SK-N-SH treated with all-trans-retinoic acid at 6 μM for 48 hours (cell line): ENCODE data around the gene OSBPL5.

ENCODE experiments used
- BACH2 ChIP-seq: fragments of 250-450 bp; sonication (Bioruptor Pico); IDR thresholded peaks from 2 replicates; pipeline ENCODE4 v1.9.0; 2021; ENCODE audit warnings: mild to moderate bottlenecking, borderline replicate concordance
- RARB ChIP-seq: fragments of 250-450 bp; sonication (Bioruptor Pico); IDR thresholded peaks from 2 replicates; pipeline ENCODE4 v1.8.0; 2021; ENCODE audit warnings: mild to moderate bottlenecking, moderate library complexity
- TCF4 ChIP-seq: fragments of 250-450 bp; sonication (Bioruptor Pico); IDR thresholded peaks from 2 replicates; pipeline ENCODE4 v1.8.0; 2021; ENCODE audit warnings: mild to moderate bottlenecking, moderate library complexity, borderline replicate concordance
- TOX ChIP-seq: fragments of 250-450 bp; sonication (Bioruptor Pico); IDR thresholded peaks from 2 replicates; pipeline ENCODE4 v1.8.0; 2021; ENCODE audit warnings: mild to moderate bottlenecking, moderate library complexity, borderline replicate concordance
- ZC3H10 ChIP-seq: fragments of 250-450 bp; sonication (Bioruptor Pico); IDR thresholded peaks from 2 replicates; pipeline ENCODE4 v1.5.1; 2021; ENCODE audit warnings: mild to moderate bottlenecking, moderate library complexity
- ZFP30 ChIP-seq: fragments of 450-650 bp; formaldehyde crosslinking; IDR thresholded peaks from 2 replicates; pipeline ENCODE4 v1.5.0; 2022; ENCODE audit warnings: mild to moderate bottlenecking, moderate library complexity
- ZNF565 ChIP-seq: fragments of 450-650 bp; formaldehyde crosslinking; conservative IDR thresholded peaks from 2 replicates; pipeline ENCODE4 v1.5.0; 2020; ENCODE audit warnings: low read depth, mild to moderate bottlenecking, moderate library complexity
- ZNF70 ChIP-seq: fragments of 450-650 bp; formaldehyde crosslinking; IDR thresholded peaks from 2 replicates; pipeline ENCODE4 v1.5.0; 2020; ENCODE audit warnings: mild to moderate bottlenecking, moderate library complexity
- ZNF8 ChIP-seq: fragments of 450-650 bp; formaldehyde crosslinking; IDR thresholded peaks from 2 replicates; pipeline ENCODE4 v1.5.0; 2020; ENCODE audit warnings: mild to moderate bottlenecking, moderate library complexity

- TF ChIP-seq TCF4, result no peak
- TF ChIP-seq BACH2 (CRISPR knock-in tag), result no peak
- TF ChIP-seq ZFP30, result no peak
- no peak for TF ChIP-seq ZNF565
- no peak for TF ChIP-seq ZNF8 (CRISPR knock-in tag)
- no peak for TF ChIP-seq TOX (CRISPR knock-in tag)
- no peak for TF ChIP-seq RARB (CRISPR knock-in tag)
- TF ChIP-seq ZC3H10, result no peak
- no peak for TF ChIP-seq ZNF70 (CRISPR knock-in tag)
Observed at GRCh38 chr11:3051196-3052108, 113.7 kb downstream of the OSBPL5 start.
